Measurements from ENCODE around the gene FRS2. TPM values are rescaled to one million over a fixed set of nuclear protein-coding genes. Genes with fewer than 3 reads are reported as not detected.

The FRS2 gene
- total and polyA plus RNA-seq, 4 experiments from 2014 or later = 8.6 to 22.2 (median 15.3) TPM

GRCh38 chr12:69580074-69580473, 109.9 kb downstream of the FRS2 start:
- Mint-ChIP-seq H3K4me3 (no peak overlapping the region), H3K27ac (peak overlapping the region in 2 of 7 donors; percentile 1 to 38), H3K9me3 (peaks cover 0 to 2% (median 0%) of the 10 kb centered on the region in 8 donors), H3K27me3 (no peaks in the 10 kb centered on the region), H3K36me3 (peaks cover 0 to 11% of the 10 kb centered on the region in 2 donors), H3K4me1 (peaks cover 0 to 6% (median 0%) of the 10 kb centered on the region in 4 donors)
- no peak for DNase-seq
- H3K27me3 ChIP-seq (ENCODE audit: insufficient read depth, low read length) = no peaks in the 10 kb centered on the region
- no peaks in the 10 kb centered on the region for H3K9me3 ChIP-seq (ENCODE audit: control insufficient read depth in 1 of 2, low read length in 2 of 2)
- CTCF ChIA-PET (ENCODE audit: partially characterized antibody) = interaction anchor here (0.8 to 6.5 kb wide), 4 partner anchors 9 to 289 kb away, joined by 3 to 55 read pairs (median 8); no protein-coding TSS in a partner anchor
- H3K4me3 ChIP-seq (ENCODE audit: low read length in 2 of 2) = no peak overlapping the region
- H3K27ac ChIP-seq (ENCODE audit: low read depth, low read length) = no peak overlapping the region
- intact Hi-C loops (cut with micrococcal nuclease) = loop anchor here (10.0 kb wide), 1 partner anchor 665 kb away; the partner anchor contains the start of gene CNOT2
- POLR2A ChIA-PET (ENCODE audit: partially characterized antibody) = no interaction called here
- peaks cover 3% of the 10 kb centered on the region for H3K36me3 ChIP-seq (ENCODE audit: insufficient read depth, low read length)
- H3K4me1 ChIP-seq (ENCODE audit: insufficient read depth, low read length) = peaks cover 5% of the 10 kb centered on the region

GRCh38 chr12:69583203-69583602, 113.0 kb downstream of the FRS2 start:
- CTCF ChIA-PET (ENCODE audit: partially characterized antibody) = interaction anchor here (1.4 to 6.5 kb wide), 3 partner anchors 12 to 259 kb away, joined by 3 to 55 read pairs (median 4); no protein-coding TSS in a partner anchor
- H3K4me3 Mint-ChIP-seq = peak overlapping the region in 2 of 8 donors; percentile 20 to 54
- no peaks in the 10 kb centered on the region for H3K9me3 ChIP-seq (ENCODE audit: control insufficient read depth in 1 of 2, low read length in 2 of 2)
- H3K27me3 ChIP-seq (ENCODE audit: insufficient read depth, low read length) = no peaks in the 10 kb centered on the region
- intact Hi-C loops (cut with micrococcal nuclease) = loop anchor here (10.0 kb wide), 1 partner anchor 662 kb away; the partner anchor contains the start of gene CNOT2
- peaks cover 13% of the 10 kb centered on the region for H3K36me3 ChIP-seq (ENCODE audit: insufficient read depth, low read length)
- peaks cover 0 to 6% (median 0%) of the 10 kb centered on the region in 8 donors for H3K9me3 Mint-ChIP-seq
- no peaks in the 10 kb centered on the region for H3K27me3 Mint-ChIP-seq
- POLR2A ChIA-PET (ENCODE audit: partially characterized antibody) = no interaction called here
- peaks cover 2 to 16% of the 10 kb centered on the region in 2 donors for H3K36me3 Mint-ChIP-seq
- no peak for DNase-seq
- H3K4me1 Mint-ChIP-seq = peaks cover 5 to 19% (median 8%) of the 10 kb centered on the region in 4 donors
- no peak overlapping the region for H3K27ac ChIP-seq (ENCODE audit: low read depth, low read length)
- no peak overlapping the region for H3K4me3 ChIP-seq (ENCODE audit: low read length in 2 of 2)
- H3K4me1 ChIP-seq (ENCODE audit: insufficient read depth, low read length) = peaks cover 16% of the 10 kb centered on the region
- peak overlapping the region in 1 of 7 donors; percentile 25 for H3K27ac Mint-ChIP-seq

GRCh38 chr12:69585189-69586062, 115.2 kb downstream of the FRS2 start, which contains the start of gene CCT2:
Gene CCT2 (plus strand): TSS chr12:69585459. CDS start chr12:69585522, 63 bp downstream.
- Mint-ChIP-seq H3K4me1 (peaks cover 5 to 19% (median 10%) of the 10 kb centered on the region in 4 donors), H3K4me3 (peak within 1 kb of the TSS; percentile 94 to 97 (median 95)), H3K27ac (peak within 1 kb of the TSS; percentile 96 to 99 (median 98)), H3K27me3 (no peaks in the 10 kb centered on the region), H3K36me3 (peaks cover 20 to 36% of the 10 kb centered on the region in 2 donors), H3K9me3 (peaks cover 0 to 4% (median 0%) of the 10 kb centered on the region in 8 donors)
- CTCF ChIA-PET (ENCODE audit: partially characterized antibody) = interaction anchor here (0.9 to 1.9 kb wide), 6 partner anchors 15 to 229 kb away, joined by 3 to 14 read pairs (median 6); no protein-coding TSS in a partner anchor
- Histone ChIP-seq H3K4me1 (ENCODE audit: insufficient read depth, low read length) (peaks cover 16% of the 10 kb centered on the region), H3K9me3 (ENCODE audit: control insufficient read depth in 1 of 2, low read length in 2 of 2) (no peaks in the 10 kb centered on the region), H3K27me3 (ENCODE audit: insufficient read depth, low read length) (no peaks in the 10 kb centered on the region), H3K27ac (ENCODE audit: low read depth, low read length) (peak within 1 kb of the TSS; percentile 95), H3K4me3 (ENCODE audit: low read length in 2 of 2) (peak within 1 kb of the TSS; percentile 90 to 93), H3K36me3 (ENCODE audit: insufficient read depth, low read length) (peaks cover 34% of the 10 kb centered on the region)
- intact Hi-C loops (cut with micrococcal nuclease) = loop anchor here (1.0 to 10.0 kb wide), 9 partner anchors 13 to 659 kb away; partner anchors contain the start of genes CNOT2, CPSF6, FRS2 and RAB3IP
- POLR2A ChIA-PET (ENCODE audit: partially characterized antibody) = interaction anchor here (0.6 to 2.2 kb wide), 10 partner anchors 14 to 778 kb away, joined by 3 to 26 read pairs (median 4); partner anchors contain the start of genes FRS2 and MDM2
- DNase-seq = peak; percentile 91 to 96 (median 96)

GRCh38 chr12:69588527-69588926, 118.3 kb downstream of the FRS2 start:
- no peak overlapping the region for H3K4me3 ChIP-seq (ENCODE audit: low read length in 2 of 2)
- peaks cover 16% of the 10 kb centered on the region for H3K4me1 ChIP-seq (ENCODE audit: insufficient read depth, low read length)
- intact Hi-C loops (cut with micrococcal nuclease) = loop anchor here (5.0 to 10.0 kb wide), 2 partner anchors 296 to 656 kb away; partner anchors contain the start of gene CNOT2
- H3K27ac Mint-ChIP-seq = peak overlapping the region in 2 of 7 donors; percentile 30 to 51
- CTCF ChIA-PET (ENCODE audit: partially characterized antibody) = no interaction called here
- peaks cover 0 to 4% (median 0%) of the 10 kb centered on the region in 8 donors for H3K9me3 Mint-ChIP-seq
- no peak overlapping the region for H3K27ac ChIP-seq (ENCODE audit: low read depth, low read length)
- POLR2A ChIA-PET (ENCODE audit: partially characterized antibody) = no interaction called here
- peaks cover 62% of the 10 kb centered on the region for H3K36me3 ChIP-seq (ENCODE audit: insufficient read depth, low read length)
- no peaks in the 10 kb centered on the region for H3K27me3 ChIP-seq (ENCODE audit: insufficient read depth, low read length)
- DNase-seq = no peak
- peaks cover 36 to 65% of the 10 kb centered on the region in 2 donors for H3K36me3 Mint-ChIP-seq
- peaks cover 7 to 16% (median 10%) of the 10 kb centered on the region in 4 donors for H3K4me1 Mint-ChIP-seq
- H3K4me3 Mint-ChIP-seq = no peak overlapping the region
- no peaks in the 10 kb centered on the region for H3K27me3 Mint-ChIP-seq
- no peaks in the 10 kb centered on the region for H3K9me3 ChIP-seq (ENCODE audit: control insufficient read depth in 1 of 2, low read length in 2 of 2)

GRCh38 chr12:69589082-69589481, 118.9 kb downstream of the FRS2 start:
- Mint-ChIP-seq H3K4me3 (no peak overlapping the region), H3K4me1 (peaks cover 7 to 16% (median 10%) of the 10 kb centered on the region in 4 donors), H3K9me3 (peaks cover 0 to 4% (median 0%) of the 10 kb centered on the region in 8 donors), H3K36me3 (peaks cover 41 to 69% of the 10 kb centered on the region in 2 donors), H3K27ac (peak overlapping the region in 2 of 7 donors; percentile 30), H3K27me3 (no peaks in the 10 kb centered on the region)
- POLR2A ChIA-PET (ENCODE audit: partially characterized antibody) = interaction anchor here (0.6 kb wide), 1 partner anchor 777 kb away, joined by 4 read pairs; no protein-coding TSS in a partner anchor
- Histone ChIP-seq H3K9me3 (ENCODE audit: control insufficient read depth in 1 of 2, low read length in 2 of 2) (no peaks in the 10 kb centered on the region), H3K4me1 (ENCODE audit: insufficient read depth, low read length) (peaks cover 16% of the 10 kb centered on the region), H3K27me3 (ENCODE audit: insufficient read depth, low read length) (no peaks in the 10 kb centered on the region), H3K4me3 (ENCODE audit: low read length in 2 of 2) (no peak overlapping the region), H3K27ac (ENCODE audit: low read depth, low read length) (no peak overlapping the region), H3K36me3 (ENCODE audit: insufficient read depth, low read length) (peaks cover 67% of the 10 kb centered on the region)
- intact Hi-C loops (cut with micrococcal nuclease) = loop anchor here (1.0 to 10.0 kb wide), 3 partner anchors 32 to 656 kb away; partner anchors contain the start of gene CNOT2
- DNase-seq = no peak
- CTCF ChIA-PET (ENCODE audit: partially characterized antibody) = no interaction called here

GRCh38 chr12:69595689-69596088, 125.5 kb downstream of the FRS2 start:
- CTCF ChIA-PET (ENCODE audit: partially characterized antibody) = no interaction called here
- Mint-ChIP-seq H3K36me3 (peaks cover 61 to 86% of the 10 kb centered on the region in 2 donors), H3K4me1 (peaks cover 0 to 3% (median 1%) of the 10 kb centered on the region in 4 donors), H3K4me3 (no peak overlapping the region), H3K27me3 (no peaks in the 10 kb centered on the region), H3K27ac (no peak overlapping the region), H3K9me3 (no peaks in the 10 kb centered on the region)
- Histone ChIP-seq H3K36me3 (ENCODE audit: insufficient read depth, low read length) (peaks cover 65% of the 10 kb centered on the region), H3K27me3 (ENCODE audit: insufficient read depth, low read length) (no peaks in the 10 kb centered on the region), H3K27ac (ENCODE audit: low read depth, low read length) (no peak overlapping the region), H3K4me1 (ENCODE audit: insufficient read depth, low read length) (no peaks in the 10 kb centered on the region), H3K4me3 (ENCODE audit: low read length in 2 of 2) (no peak overlapping the region), H3K9me3 (ENCODE audit: control insufficient read depth in 1 of 2, low read length in 2 of 2) (no peaks in the 10 kb centered on the region)
- DNase-seq = no peak
- POLR2A ChIA-PET (ENCODE audit: partially characterized antibody) = no interaction called here
- intact Hi-C loops (cut with micrococcal nuclease) = no loop called here
